Lung microvascular endothelial cell (primary cell): ENCODE measurements around the gene LSM2. TPM values are rescaled to one million over a fixed set of nuclear protein-coding genes. Genes with fewer than 3 reads are reported as not detected.
"Not testable (repeated sequence)": the region's sequence is repeated elsewhere in the genome, so short reads cannot be mapped to it uniquely, and the experiment has no call there.

Source experiments
- DNase-seq, 2 donors: peaks; one replicate each; pipeline versions ENCODE4 v3.0.0 to v3.0.0-alpha.2; 2010; ENCODE audit warnings: low read depth in 2 of 2
- total RNA-seq: library from RNA; depleted of rRNA; stranded (reverse); fragments of >200 nt; gene quantifications from 2 replicates; pipeline ENCODE4 v1.2.1, GENCODE V29; 2014

Gene LSM2
- 29.2 and 29.8 TPM in 2 replicates for total RNA-seq

- DNase-seq = peak; percentile 98
Observed at GRCh38 chr6:31806470-31807272, at the start of gene LSM2. TSS of gene LSM2 (minus strand) at chr6:31806966. CDS start at chr6:31806757, 209 bp downstream.

- DNase-seq = not testable (repeated sequence)
Observed at GRCh38 chr6:31851980-31852718, 45.4 kb upstream of the LSM2 start.

GRCh38 chr6:31851485-31851832, 44.7 kb upstream of the LSM2 start:
- DNase-seq = no peak

GRCh38 chr6:31850765-31851484, 44.2 kb upstream of the LSM2 start:
- DNase-seq = no peak

GRCh38 chr6:31847276-31847978, 40.7 kb upstream of the LSM2 start:
- DNase-seq = no peak

GRCh38 chr6:31844507-31844906, 37.7 kb upstream of the LSM2 start:
- no peak for DNase-seq

GRCh38 chr6:31842053-31842452, 35.3 kb upstream of the LSM2 start:
- DNase-seq = no peak

GRCh38 chr6:31839779-31840126, 33.0 kb upstream of the LSM2 start:
- DNase-seq = not testable (repeated sequence)

- no peak for DNase-seq
Observed at GRCh38 chr6:31838968-31839367, 32.2 kb upstream of the LSM2 start.

GRCh38 chr6:31838114-31838553, 31.4 kb upstream of the LSM2 start:
- not testable (repeated sequence) for DNase-seq

GRCh38 chr6:31837369-31838113, 30.8 kb upstream of the LSM2 start:
- DNase-seq = peak; percentile 28 to 75

GRCh38 chr6:31836474-31837368, 30.0 kb upstream of the LSM2 start:
- DNase-seq = peak; percentile 37 to 48

GRCh38 chr6:31836047-31836473, 29.3 kb upstream of the LSM2 start:
- DNase-seq = no peak

GRCh38 chr6:31834367-31835250, 27.8 kb upstream of the LSM2 start:
- DNase-seq = peak; percentile 86 to 91

GRCh38 chr6:31831350-31832215, 24.8 kb upstream of the LSM2 start:
- no peak for DNase-seq

- DNase-seq = no peak
Observed at GRCh38 chr6:31830886-31831335, 24.1 kb upstream of the LSM2 start.

- peak; percentile 58 to 75 for DNase-seq
Observed at GRCh38 chr6:31829633-31830283, 23.0 kb upstream of the LSM2 start.
